Stomach (tissue), 9 donors: Measurements from ENCODE around the gene CMIP. TPM values are rescaled to one million over a fixed set of nuclear protein-coding genes. Genes with fewer than 3 reads are reported as not detected.
A peak's percentile ranks its signal among the peaks of the same experiment; 100 is the strongest.

Experiments used
- DNase-seq, 2 donors: peaks; one replicate each; pipeline versions ENCODE4 v3.0.0 to v3.0.0-alpha.2; 2013 to 2019
- H3K27ac ChIP-seq, 5 donors: fragments of 200-600 bp in 4 of 5; sonication (generic) in 4 of 5; one replicate each; pipeline ENCODE4 v1.5.1; 2013 to 2019; ENCODE audit warnings: mild to moderate bottlenecking in 1 of 5, moderate library complexity in 1 of 5
- H3K27me3 ChIP-seq, 3 donors: fragments of 200-600 bp; sonication (generic); one replicate each; pipeline ENCODE4 v1.5.1; 2017 to 2019; ENCODE audit warnings: mixed run types in 1 of 3
- H3K36me3 ChIP-seq, 4 donors: fragments of 200-600 bp; sonication (generic); 1 replicate in 3 of 4; 2 replicates in 1 of 4; pipeline ENCODE4 v1.5.1; 2016 to 2019
- H3K4me1 ChIP-seq, 4 donors: fragments of 200-600 bp; sonication (generic); one replicate each; pipeline ENCODE4 v1.5.1; 2016 to 2019
- H3K4me3 ChIP-seq, 4 donors: fragments of 200-600 bp; sonication (generic) in 3 of 4; one replicate each; pipeline ENCODE4 v1.5.1; 2016 to 2019; ENCODE audit warnings: mild to moderate bottlenecking in 1 of 4
- H3K9me3 ChIP-seq, 4 donors: fragments of 200-600 bp; sonication (generic); one replicate each; pipeline ENCODE4 v1.5.1; 2016 to 2019
- EP300 ChIP-seq: sonication (generic); formaldehyde crosslinking; IDR thresholded peaks from one replicate; pipeline ENCODE4 v1.6.1; 2017; ENCODE audit warnings: antibody characterized with exemption
- POLR2A ChIP-seq, 4 donors: fragments of 450-650 bp; IDR thresholded peaks; one replicate each; pipeline ENCODE4 v1.6.1; 2016; ENCODE audit warnings: antibody characterized with exemption in 4 of 4, control low read depth in 2 of 4, mild to moderate bottlenecking in 1 of 4, moderate library complexity in 1 of 4
- POLR2AphosphoS5 ChIP-seq, 3 donors: sonication (generic); formaldehyde crosslinking; IDR thresholded peaks; one replicate each; pipeline ENCODE4 v1.6.1; 2016; ENCODE audit warnings: antibody characterized with exemption in 3 of 3
- WGBS, 5 donors: extraction: QIAGEN DNeasy Blood & Tissue Kit in 3 of 5; methylation state at CpG; one replicate each; pipeline versions ENCODE4 v1.1.5 to v1.1.7; 2013 to 2018; 5-methylcytosine and 5-hydroxymethylcytosine counted together
- intact Hi-C: fragments of 100-400 bp; cut with DNase I; formaldehyde crosslinking; loops from one replicate; pipeline ENCODE4 v1.15.1; 2023; ENCODE audit warnings: low total_unique reads
- polyA plus RNA-seq, 3 donors: library from polyadenylated mRNA; stranded (reverse); fragments of 200-250 nt; gene quantifications; one replicate each; pipeline ENCODE4 v1.2.3, GENCODE V29; 2013
- total RNA-seq, 5 donors: library from RNA; depleted of rRNA; stranded (reverse); fragments of >200 nt; gene quantifications; one replicate each; pipeline versions ENCODE4 v1.1.0 to v1.2.3, GENCODE V29; 2014 to 2016
- TF ChIP-seq, protein P1 (sequence below), 7 experiments: fragments of 450-650 bp in 4 of 7; fragments of 200-600 bp in 3 of 7; sonication (generic) in 3 of 7; IDR thresholded peaks; one replicate each; pipeline ENCODE4 v1.5.1; 2016 to 2019; ENCODE audit warnings: antibody characterized with exemption in 7 of 7, control low read depth in 2 of 7, mild to moderate bottlenecking in 1 of 7
- donor health status: healthy with polysubstance abuse.
- donor health status: Bipolar disorder and iron deficiency.
- donor health status: healthy.

Gene CMIP
- total and polyA plus RNA-seq, 8 donors, result 11.1 to 71.0 (median 31.2) TPM

DNA sequence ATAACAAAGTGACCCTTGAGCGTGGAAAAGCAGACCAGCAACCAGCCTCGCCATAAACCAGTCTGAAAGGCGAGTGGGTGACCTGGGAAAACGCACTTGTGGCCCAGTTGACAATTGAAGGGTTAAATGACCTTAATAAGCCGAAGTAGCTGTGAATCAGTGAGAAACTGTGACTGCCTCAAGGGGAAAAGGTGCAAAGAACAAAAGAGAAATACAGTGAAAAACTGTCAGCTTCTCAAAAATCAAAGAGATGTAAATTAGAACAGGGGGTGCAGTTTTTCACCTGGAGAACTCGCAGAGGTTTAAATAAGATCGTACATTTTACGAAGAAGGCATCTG is 124.1 kb downstream of the CMIP start:
- WGBS, 5 donors, result 66 to 72% (median 68%) methylated on average over 8 of the region's 8 CpGs
- Histone ChIP-seq H3K36me3 (no peaks in the 10 kb centered on the region), H3K27ac (peak overlapping the region in 4 of 5 donors; percentile 24 to 70 (median 36)), H3K4me1 (peaks cover 28 to 58% (median 42%) of the 10 kb centered on the region in 4 donors), H3K4me3 (no peak overlapping the region), H3K9me3 (no peaks in the 10 kb centered on the region), H3K27me3 (no peaks in the 10 kb centered on the region)
- intact Hi-C loops, result no loop called here
- no peak for DNase-seq
- TF ChIP-seq, protein P1, sequence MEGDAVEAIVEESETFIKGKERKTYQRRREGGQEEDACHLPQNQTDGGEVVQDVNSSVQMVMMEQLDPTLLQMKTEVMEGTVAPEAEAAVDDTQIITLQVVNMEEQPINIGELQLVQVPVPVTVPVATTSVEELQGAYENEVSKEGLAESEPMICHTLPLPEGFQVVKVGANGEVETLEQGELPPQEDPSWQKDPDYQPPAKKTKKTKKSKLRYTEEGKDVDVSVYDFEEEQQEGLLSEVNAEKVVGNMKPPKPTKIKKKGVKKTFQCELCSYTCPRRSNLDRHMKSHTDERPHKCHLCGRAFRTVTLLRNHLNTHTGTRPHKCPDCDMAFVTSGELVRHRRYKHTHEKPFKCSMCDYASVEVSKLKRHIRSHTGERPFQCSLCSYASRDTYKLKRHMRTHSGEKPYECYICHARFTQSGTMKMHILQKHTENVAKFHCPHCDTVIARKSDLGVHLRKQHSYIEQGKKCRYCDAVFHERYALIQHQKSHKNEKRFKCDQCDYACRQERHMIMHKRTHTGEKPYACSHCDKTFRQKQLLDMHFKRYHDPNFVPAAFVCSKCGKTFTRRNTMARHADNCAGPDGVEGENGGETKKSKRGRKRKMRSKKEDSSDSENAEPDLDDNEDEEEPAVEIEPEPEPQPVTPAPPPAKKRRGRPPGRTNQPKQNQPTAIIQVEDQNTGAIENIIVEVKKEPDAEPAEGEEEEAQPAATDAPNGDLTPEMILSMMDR (IDR thresholded peaks at IDR 0.05), result no peak

DNA sequence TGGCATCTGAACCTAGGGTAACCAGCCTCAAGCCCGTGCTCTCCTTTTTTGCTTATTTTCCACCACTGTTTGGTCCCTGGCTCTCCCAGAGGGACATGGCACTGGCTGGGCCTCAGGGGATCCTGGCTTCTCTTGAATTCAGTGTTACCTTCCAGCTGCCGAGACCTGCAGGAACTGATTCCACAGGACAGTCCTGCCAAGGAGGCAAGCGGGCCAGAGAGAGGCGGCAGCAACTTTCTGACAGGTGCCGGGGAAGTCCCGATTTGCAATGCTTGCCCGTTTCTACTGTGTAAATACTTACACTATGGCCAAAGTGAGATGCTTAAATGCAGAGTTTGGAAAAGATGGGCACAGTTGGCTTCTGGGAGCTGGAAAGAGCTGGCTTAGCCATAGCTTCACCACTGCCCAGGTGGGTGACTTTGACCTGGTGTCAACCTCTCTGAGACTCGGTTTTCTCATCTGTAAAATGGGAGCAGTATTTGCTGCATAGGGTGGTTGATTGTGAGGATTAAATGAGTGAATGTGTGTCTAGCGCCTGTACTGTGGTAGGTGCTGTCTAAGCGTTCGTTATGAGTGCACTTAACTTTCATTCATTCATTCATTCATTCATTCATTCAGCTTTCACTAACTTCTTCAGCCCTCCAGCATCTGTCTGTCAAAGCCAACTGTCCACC is 124.9 kb downstream of the CMIP start:
- H3K27ac ChIP-seq, result peak overlapping the region in 1 of 5 donors; percentile 70
- TF ChIP-seq POLR2AphosphoS5 (IDR thresholded peaks at IDR 0.05), result no peak
- TF ChIP-seq, protein P1 (IDR thresholded peaks at IDR 0.05), result no peak
- TF ChIP-seq POLR2A (IDR thresholded peaks at IDR 0.05), result no peak
- TF ChIP-seq EP300, result no peak
- peaks cover 20 to 56% (median 40%) of the 10 kb centered on the region in 4 donors for H3K4me1 ChIP-seq
- DNase-seq, result no peak
- 55 to 75% (median 72%) methylated on average over 11 of the region's 11 CpGs for WGBS, 5 donors
- no peak overlapping the region for H3K4me3 ChIP-seq
- H3K36me3 ChIP-seq, result no peaks in the 10 kb centered on the region
- H3K27me3 ChIP-seq, result no peaks in the 10 kb centered on the region
- intact Hi-C loops, result no loop called here
- no peaks in the 10 kb centered on the region for H3K9me3 ChIP-seq

DNA sequence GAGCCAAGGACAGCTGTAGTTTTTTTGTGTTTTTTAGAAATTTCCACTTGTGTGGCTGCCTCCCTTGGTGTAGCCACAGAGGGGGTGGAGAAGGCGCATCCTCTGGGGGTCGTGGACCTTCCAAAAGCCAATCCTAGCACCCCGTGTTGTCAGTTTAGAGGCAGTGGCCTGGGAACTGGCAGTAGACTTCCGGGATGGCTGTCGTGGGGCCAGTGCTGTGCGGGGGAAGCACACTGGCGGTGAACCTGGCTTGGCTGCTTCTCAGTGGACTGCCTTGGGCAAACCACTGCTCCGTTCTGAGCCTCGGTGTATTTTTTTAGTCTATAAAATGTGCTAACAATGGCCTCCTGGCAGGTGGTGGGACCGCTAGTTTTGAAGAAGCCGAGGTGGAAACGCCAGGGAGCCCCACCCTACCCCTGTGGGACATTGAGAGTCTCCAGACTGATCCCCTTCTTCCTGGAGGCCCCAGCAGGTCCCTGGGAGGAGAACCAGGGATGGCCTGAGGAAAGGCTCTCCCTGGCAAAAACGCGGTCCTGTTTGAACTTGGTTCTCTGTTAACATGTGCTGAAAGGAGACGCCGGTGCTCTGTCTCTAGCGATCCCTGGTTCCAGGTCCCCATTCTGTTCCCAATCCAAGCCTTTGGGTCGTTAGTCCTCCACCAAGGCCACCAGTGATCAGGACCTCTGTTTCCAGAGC is 125.7 kb downstream of the CMIP start:
- no peak overlapping the region for H3K4me3 ChIP-seq
- WGBS, 5 donors, result 70 to 88% (median 82%) methylated on average over 11 to 18 of the region's 18 CpGs
- intact Hi-C loops, result no loop called here
- no peaks in the 10 kb centered on the region for H3K27me3 ChIP-seq
- H3K9me3 ChIP-seq, result no peaks in the 10 kb centered on the region
- H3K4me1 ChIP-seq, result peaks cover 16 to 55% (median 39%) of the 10 kb centered on the region in 4 donors
- H3K36me3 ChIP-seq, result no peaks in the 10 kb centered on the region
- H3K27ac ChIP-seq, result no peak overlapping the region
- DNase-seq, result no peak
- TF ChIP-seq, protein P1 (IDR thresholded peaks at IDR 0.05), result no peak
- TF ChIP-seq POLR2AphosphoS5 (IDR thresholded peaks at IDR 0.05), result no peak
- no peak for TF ChIP-seq POLR2A (IDR thresholded peaks at IDR 0.05)
- no peak for TF ChIP-seq EP300

DNA sequence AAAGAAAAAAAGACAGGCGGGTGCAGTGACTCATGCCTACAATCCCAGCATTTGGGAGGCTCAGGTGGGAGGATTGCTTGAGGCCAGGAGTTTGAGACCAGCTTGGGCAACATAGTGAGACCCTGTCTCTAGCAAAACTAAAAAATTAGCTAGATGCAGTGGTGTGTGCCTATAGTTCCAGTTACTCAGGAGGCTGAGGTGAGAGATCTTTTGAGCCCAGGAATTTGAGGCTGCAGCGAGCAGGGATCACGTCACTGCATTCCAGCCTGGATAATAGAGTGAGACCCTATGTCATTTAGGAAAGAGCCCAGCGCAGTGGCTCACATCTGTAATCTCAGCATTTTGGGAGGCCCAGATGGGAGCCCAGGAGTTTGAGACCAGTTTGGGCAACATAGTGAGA is 126.6 kb downstream of the CMIP start:
- Histone ChIP-seq H3K36me3 (no peaks in the 10 kb centered on the region), H3K27ac (no peak overlapping the region), H3K4me1 (peaks cover 8 to 51% (median 35%) of the 10 kb centered on the region in 4 donors), H3K4me3 (no peak overlapping the region), H3K27me3 (no peaks in the 10 kb centered on the region), H3K9me3 (no peaks in the 10 kb centered on the region)
- intact Hi-C loops, result no loop called here
- 87 to 100% (median 95%) methylated on average over 4 of the region's 4 CpGs for WGBS, 5 donors
- no peak for DNase-seq
- TF ChIP-seq POLR2AphosphoS5 (IDR thresholded peaks at IDR 0.05), result no peak
- TF ChIP-seq EP300, result no peak
- TF ChIP-seq, protein P1 (IDR thresholded peaks at IDR 0.05), result no peak
- no peak for TF ChIP-seq POLR2A (IDR thresholded peaks at IDR 0.05)
